ENCODE results near the gene RALGPS1. TPM values are rescaled to one million over a fixed set of nuclear protein-coding genes. Genes with fewer than 3 reads are reported as not detected.
A peak's percentile ranks its signal among the peaks of the same experiment; 100 is the strongest.

Gene RALGPS1
- total and polyA plus RNA-seq, 10 donors: 2.5 to 27.3 (median 14.1) TPM

- H3K27ac ChIP-seq: no peak overlapping the region
- WGBS, 5 donors: 91 to 97% (median 95%) methylated on average over 27 of the region's 27 CpGs
- DNase-seq: no peak
- peaks cover 0 to 76% (median 28%) of the 10 kb centered on the region in 6 donors for H3K36me3 ChIP-seq
- no peak overlapping the region for H3K4me3 ChIP-seq
- no peaks in the 10 kb centered on the region for H3K27me3 ChIP-seq (replicated peaks in 1 of 7)
- H3K9me3 ChIP-seq: no peaks in the 10 kb centered on the region
- H3K4me1 ChIP-seq: peaks cover 0 to 12% (median 5%) of the 10 kb centered on the region in 6 donors
- TF ChIP-seq CTCF (IDR thresholded peaks at IDR 0.05 in 8 of 11, conservative IDR thresholded peaks at IDR 0.05 in 3 of 11) (no peak), POLR2AphosphoS5 (IDR thresholded peaks at IDR 0.05) (no peak), POLR2A (IDR thresholded peaks at IDR 0.05) (no peak)
- intact Hi-C loops (cut with DNase I; ENCODE audit: low total_unique reads): no loop called here
Observed at GRCh38 chr9:127088724-127089615, 174.4 kb downstream of the RALGPS1 start.

GRCh38 chr9:127089631-127090081, 175.1 kb downstream of the RALGPS1 start:
- 92 to 95% (median 94%) methylated on average over 6 of the region's 6 CpGs for WGBS, 5 donors
- intact Hi-C loops (cut with DNase I; ENCODE audit: low total_unique reads): no loop called here

GRCh38 chr9:127090341-127090985, 175.9 kb downstream of the RALGPS1 start:
- 76 to 91% (median 83%) methylated on average over 4 to 6 of the region's 6 CpGs for whole genome bisulfite sequencing, 5 donors

More at GRCh38 chr9:127089631-127090081, 175.1 kb downstream of the RALGPS1 start:
- no peak for DNase-seq
- Histone ChIP-seq H3K27me3 (replicated peaks in 1 of 7) (no peaks in the 10 kb centered on the region), H3K27ac (peak overlapping the region in 2 of 8 donors; percentile 22 to 23), H3K36me3 (peaks cover 0 to 82% (median 28%) of the 10 kb centered on the region in 6 donors), H3K4me1 (peaks cover 0 to 12% (median 5%) of the 10 kb centered on the region in 6 donors), H3K4me3 (no peak overlapping the region), H3K9me3 (no peaks in the 10 kb centered on the region)
- no peak for TF ChIP-seq POLR2AphosphoS5 (IDR thresholded peaks at IDR 0.05)
- TF ChIP-seq CTCF (IDR thresholded peaks at IDR 0.05 in 8 of 11, conservative IDR thresholded peaks at IDR 0.05 in 3 of 11): no peak
- TF ChIP-seq POLR2A (IDR thresholded peaks at IDR 0.05): no peak

More at GRCh38 chr9:127090341-127090985, 175.9 kb downstream of the RALGPS1 start:
- Histone ChIP-seq H3K9me3 (no peaks in the 10 kb centered on the region), H3K4me3 (no peak overlapping the region), H3K27ac (peak overlapping the region in 5 of 8 donors; percentile 12 to 61 (median 22)), H3K4me1 (peaks cover 0 to 16% (median 5%) of the 10 kb centered on the region in 6 donors), H3K36me3 (peaks cover 0 to 82% (median 28%) of the 10 kb centered on the region in 6 donors), H3K27me3 (replicated peaks in 1 of 7) (no peaks in the 10 kb centered on the region)
- DNase-seq: no peak
- TF ChIP-seq CTCF (IDR thresholded peaks at IDR 0.05 in 8 of 11, conservative IDR thresholded peaks at IDR 0.05 in 3 of 11): no peak
- no peak for TF ChIP-seq POLR2A (IDR thresholded peaks at IDR 0.05)
- TF ChIP-seq POLR2AphosphoS5 (IDR thresholded peaks at IDR 0.05): no peak
- intact Hi-C loops (cut with DNase I; ENCODE audit: low total_unique reads): no loop called here
